T-helper 17 cell (primary cell): Measurements from ENCODE around the gene CLSTN2. TPM values are rescaled to one million over a fixed set of nuclear protein-coding genes. Genes with fewer than 3 reads are reported as not detected.

Source experiments
- ATAC-seq: fragments of 150-1000 bp; cut with Tn5 transposase; 2 replicates; pipeline ENCODE4 v1.10.0; 2021; ENCODE audit warnings: mild to moderate bottlenecking, moderate library complexity
- DNase-seq, 3 donors: peaks; one replicate each; pipeline versions ENCODE4 v3.0.0 to v3.0.0-alpha.2; 2020 to 2021
- H3K9me3 ChIP-seq: one replicate; pipeline ENCODE4 v1.7.0; 2013; ENCODE audit warnings: low read length, mild to moderate bottlenecking; ENCODE audit not compliant: control insufficient read depth, poor library complexity, severe bottlenecking
- H3K27ac Mint-ChIP-seq: one replicate; pipeline ENCODE4 v1.8.0; 2022; ENCODE audit warnings: mild to moderate bottlenecking, moderate library complexity, mixed read lengths
- H3K27me3 Mint-ChIP-seq: one replicate; pipeline ENCODE4 v1.8.0; 2022; ENCODE audit warnings: mixed read lengths
- H3K36me3 Mint-ChIP-seq: one replicate; pipeline ENCODE4 v1.8.0; 2022; ENCODE audit warnings: low read depth, mixed read lengths
- H3K4me1 Mint-ChIP-seq: one replicate; pipeline ENCODE4 v1.8.0; 2022; ENCODE audit warnings: mild to moderate bottlenecking, mixed read lengths
- H3K4me3 Mint-ChIP-seq: one replicate; pipeline ENCODE4 v1.8.0; 2022; ENCODE audit warnings: mild to moderate bottlenecking, moderate library complexity, mixed read lengths
- total RNA-seq, 4 donors: library from RNA in 2 of 4; stranded (reverse) in 2 of 4; gene quantifications; one replicate each; pipeline ENCODE4 v1.2.3 and lab custom pipeline; 2022 to 2026

The CLSTN2 gene
- total RNA-seq, 2 donors from 2014 or later = not detected

DNA sequence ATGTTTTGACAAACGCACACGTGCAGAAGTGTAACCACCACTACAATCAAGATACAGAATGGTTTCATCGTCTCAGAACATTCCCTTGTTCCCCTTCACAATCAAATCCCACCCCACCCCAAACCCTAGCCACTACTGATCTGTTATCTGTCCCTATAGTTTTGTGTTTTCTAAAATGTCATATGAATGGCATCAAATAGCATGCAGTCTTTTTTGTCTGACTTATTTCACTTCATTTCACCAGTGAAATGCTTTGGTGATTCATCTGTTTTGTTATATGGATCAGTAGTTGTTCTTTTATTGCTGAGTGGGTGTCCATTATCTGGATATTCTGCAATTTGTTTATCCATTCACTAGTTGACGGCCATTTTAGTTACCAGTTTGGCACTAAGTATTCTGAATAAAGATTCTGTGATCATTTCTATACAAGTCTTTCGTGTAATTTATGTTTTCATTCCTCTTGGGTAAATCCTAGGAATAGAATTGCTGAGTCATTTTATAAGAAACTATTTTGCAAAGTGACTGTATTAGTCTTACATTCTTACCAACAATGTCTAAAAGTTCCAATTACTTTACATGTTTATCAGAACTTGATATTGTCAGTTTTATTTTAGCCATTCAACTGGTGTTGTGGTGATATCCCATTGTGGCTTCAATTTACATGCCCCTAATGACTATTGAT, 232.8 kb downstream of the CLSTN2 start:
- Mint-ChIP-seq H3K36me3 (no peaks in the 10 kb centered on the region), H3K27ac (no peak overlapping the region), H3K4me1 (no peaks in the 10 kb centered on the region), H3K27me3 (peaks cover 6% of the 10 kb centered on the region), H3K4me3 (no peak overlapping the region)
- DNase-seq = no peak
- H3K9me3 ChIP-seq = no peaks in the 10 kb centered on the region
- ATAC-seq = no peak

DNA sequence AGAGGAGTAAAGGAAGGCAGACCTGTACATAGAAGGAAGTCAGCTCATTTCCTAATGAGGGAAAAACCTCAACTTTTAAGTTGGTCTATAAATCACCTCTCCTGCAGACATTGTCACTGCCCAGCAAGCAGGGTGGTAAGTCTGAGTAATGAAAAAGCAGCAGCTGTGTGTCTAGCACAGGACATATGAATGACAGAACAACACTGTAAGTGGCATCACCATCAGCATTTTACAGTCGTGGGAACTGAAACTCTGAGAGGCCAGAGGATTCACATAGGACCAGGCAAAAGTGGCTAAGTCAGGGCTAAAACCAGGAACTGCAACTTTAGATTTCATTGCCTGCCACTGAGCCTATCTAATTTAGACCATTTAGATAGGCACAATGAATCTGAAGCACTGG, 235.6 kb downstream of the CLSTN2 start:
- H3K4me1 Mint-ChIP-seq = no peaks in the 10 kb centered on the region
- ATAC-seq (no peak), DNase-seq (no peak)
- no peaks in the 10 kb centered on the region for H3K9me3 ChIP-seq
- H3K27me3 Mint-ChIP-seq = peaks cover 13% of the 10 kb centered on the region
- H3K27ac Mint-ChIP-seq = no peak overlapping the region
- H3K4me3 Mint-ChIP-seq = no peak overlapping the region
- peaks cover 2% of the 10 kb centered on the region for H3K36me3 Mint-ChIP-seq

DNA sequence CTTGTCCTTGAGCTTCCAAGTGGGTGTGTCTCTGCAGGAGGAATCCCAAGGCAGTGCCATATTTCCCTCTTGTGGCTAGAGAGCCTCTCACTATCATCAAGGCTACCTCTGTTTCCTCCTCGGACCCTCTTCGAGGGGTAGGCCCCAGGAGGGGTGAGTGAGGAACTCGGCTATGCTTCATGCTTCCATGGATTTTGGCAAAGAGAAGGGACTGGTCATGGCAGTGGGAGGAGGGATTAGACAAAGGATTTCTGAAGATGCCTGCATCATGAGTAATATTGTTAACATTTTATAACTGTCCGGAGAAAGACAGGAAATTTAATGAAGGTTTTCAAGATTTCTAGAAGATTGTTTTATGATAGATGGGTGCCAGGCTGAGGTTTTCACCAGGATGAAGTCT, 241.5 kb downstream of the CLSTN2 start:
- H3K36me3 Mint-ChIP-seq = peaks cover 2% of the 10 kb centered on the region
- no peak for ATAC-seq
- H3K27me3 Mint-ChIP-seq = peaks cover 21% of the 10 kb centered on the region
- no peaks in the 10 kb centered on the region for H3K4me1 Mint-ChIP-seq
- DNase-seq = no peak
- no peak overlapping the region for H3K27ac Mint-ChIP-seq
- H3K4me3 Mint-ChIP-seq = no peak overlapping the region
- H3K9me3 ChIP-seq = no peaks in the 10 kb centered on the region

DNA sequence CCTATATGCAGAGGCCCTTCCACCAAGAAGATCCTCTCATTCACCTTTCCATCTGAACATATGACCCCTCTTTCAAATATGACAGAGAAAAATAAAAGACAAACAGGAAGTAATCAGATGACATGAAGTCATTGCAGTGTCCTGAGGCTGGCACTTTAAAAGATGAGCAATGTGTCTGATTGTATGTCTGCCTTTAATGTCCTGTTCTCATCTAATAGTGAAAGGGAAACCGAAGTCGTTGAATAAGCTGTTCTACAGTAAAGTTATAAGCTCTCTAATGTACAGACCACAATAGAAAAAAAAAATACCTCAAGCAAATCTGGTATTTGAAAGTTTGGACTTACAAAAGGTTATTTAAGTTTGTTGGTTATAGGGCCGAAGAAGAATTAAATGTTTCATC, 243.0 kb downstream of the CLSTN2 start:
- H3K4me3 Mint-ChIP-seq = no peak overlapping the region
- no peaks in the 10 kb centered on the region for H3K9me3 ChIP-seq
- DNase-seq (no peak), ATAC-seq (no peak)
- H3K36me3 Mint-ChIP-seq = peaks cover 2% of the 10 kb centered on the region
- peaks cover 21% of the 10 kb centered on the region for H3K27me3 Mint-ChIP-seq
- no peaks in the 10 kb centered on the region for H3K4me1 Mint-ChIP-seq
- H3K27ac Mint-ChIP-seq = no peak overlapping the region

DNA sequence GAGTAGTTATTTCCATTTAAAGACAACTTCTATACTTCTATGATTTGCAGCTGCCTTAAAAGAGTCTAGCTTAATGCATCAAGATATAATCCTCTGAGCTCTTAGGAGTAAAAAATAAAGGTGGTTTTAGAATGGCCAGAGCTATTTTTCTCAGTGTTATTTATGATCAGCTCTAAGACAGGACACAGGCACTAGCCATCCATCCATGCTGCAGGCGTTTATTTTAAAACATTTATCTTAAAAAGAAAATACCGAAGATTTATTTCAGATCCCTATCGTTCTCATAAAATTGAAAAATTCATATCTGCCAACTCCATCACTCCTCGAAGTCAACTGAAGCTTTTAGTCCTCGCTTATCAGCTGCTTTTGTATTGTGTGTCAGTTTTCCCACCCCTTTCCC, 243.5 kb downstream of the CLSTN2 start:
- H3K9me3 ChIP-seq = no peaks in the 10 kb centered on the region
- Mint-ChIP-seq H3K27me3 (peaks cover 17% of the 10 kb centered on the region), H3K27ac (no peak overlapping the region), H3K4me1 (no peaks in the 10 kb centered on the region), H3K36me3 (peaks cover 2% of the 10 kb centered on the region), H3K4me3 (no peak overlapping the region)
- DNase-seq (no peak), ATAC-seq (no peak)

DNA sequence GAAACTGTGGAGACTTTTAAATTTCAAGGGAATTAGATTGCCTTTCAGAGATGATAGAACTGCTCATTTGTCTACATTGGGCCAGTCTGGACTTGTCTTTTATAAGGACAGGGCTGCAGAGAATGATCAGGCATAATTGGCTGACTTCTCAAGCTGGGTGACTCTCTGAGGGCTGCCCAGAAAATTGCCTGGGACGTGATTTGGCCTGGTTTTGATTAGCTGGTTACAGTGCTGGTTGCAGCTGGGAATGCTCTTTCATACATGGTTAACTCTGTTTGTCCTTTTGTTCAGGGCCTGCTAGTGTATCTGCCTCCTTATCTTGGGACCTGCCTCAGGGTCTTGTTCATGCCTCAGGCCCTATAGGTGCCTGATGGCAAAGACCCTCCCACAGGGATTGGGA, 245.6 kb downstream of the CLSTN2 start:
- H3K27me3 Mint-ChIP-seq = peaks cover 14% of the 10 kb centered on the region
- ATAC-seq = no peak
- no peak overlapping the region for H3K27ac Mint-ChIP-seq
- no peak overlapping the region for H3K4me3 Mint-ChIP-seq
- DNase-seq = no peak
- H3K36me3 Mint-ChIP-seq = no peaks in the 10 kb centered on the region
- H3K4me1 Mint-ChIP-seq = no peaks in the 10 kb centered on the region
- H3K9me3 ChIP-seq = no peaks in the 10 kb centered on the region

DNA sequence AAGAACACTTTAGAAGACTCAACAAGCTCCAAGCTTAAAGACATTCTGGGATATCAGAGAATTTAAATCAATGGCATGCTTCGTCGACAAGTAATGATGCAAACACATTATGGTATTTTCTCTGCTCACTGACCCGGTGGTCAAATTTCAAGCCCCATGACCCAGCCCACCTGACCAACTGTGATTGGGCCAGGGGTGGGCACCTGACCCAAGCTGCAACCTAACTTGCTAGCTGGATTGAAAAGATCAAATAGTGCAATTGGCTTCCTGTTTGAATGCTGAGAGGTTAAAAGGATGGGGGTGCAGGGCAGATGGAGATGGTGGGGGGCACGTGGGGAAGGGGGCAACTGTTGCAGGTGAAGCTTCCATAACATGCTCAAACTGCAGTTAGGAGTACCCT, 250.4 kb downstream of the CLSTN2 start:
- Mint-ChIP-seq H3K27me3 (peaks cover 7% of the 10 kb centered on the region), H3K36me3 (no peaks in the 10 kb centered on the region), H3K27ac (no peak overlapping the region), H3K4me3 (no peak overlapping the region), H3K4me1 (no peaks in the 10 kb centered on the region)
- ATAC-seq = no peak
- no peaks in the 10 kb centered on the region for H3K9me3 ChIP-seq
- no peak for DNase-seq

DNA sequence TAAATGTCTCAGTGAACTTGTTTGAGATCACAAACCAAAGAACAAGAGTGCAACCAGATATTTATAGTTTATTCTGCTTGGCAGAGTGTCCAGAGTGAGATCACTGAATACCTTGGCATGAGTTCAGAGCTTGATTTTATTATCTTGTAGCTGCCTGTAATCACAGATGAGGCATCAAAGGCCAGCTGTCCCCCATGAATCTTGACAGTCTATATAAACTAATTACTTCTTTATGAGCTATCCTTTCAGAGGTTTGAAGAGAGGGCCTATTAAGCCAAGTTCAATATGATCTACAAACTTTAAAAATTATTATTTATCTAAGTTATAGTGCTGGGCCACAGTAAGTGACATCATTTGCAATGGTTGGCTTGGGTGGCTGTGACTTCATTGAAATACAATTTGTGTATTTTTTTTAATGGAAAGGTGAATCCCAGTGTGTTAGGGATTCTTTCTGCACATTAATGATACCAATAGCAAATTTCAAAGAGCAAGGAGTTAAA, 251.5 kb downstream of the CLSTN2 start:
- DNase-seq (no peak), ATAC-seq (no peak)
- H3K9me3 ChIP-seq = no peaks in the 10 kb centered on the region
- Mint-ChIP-seq H3K4me3 (no peak overlapping the region), H3K4me1 (no peaks in the 10 kb centered on the region), H3K27ac (no peak overlapping the region), H3K27me3 (no peaks in the 10 kb centered on the region), H3K36me3 (no peaks in the 10 kb centered on the region)

DNA sequence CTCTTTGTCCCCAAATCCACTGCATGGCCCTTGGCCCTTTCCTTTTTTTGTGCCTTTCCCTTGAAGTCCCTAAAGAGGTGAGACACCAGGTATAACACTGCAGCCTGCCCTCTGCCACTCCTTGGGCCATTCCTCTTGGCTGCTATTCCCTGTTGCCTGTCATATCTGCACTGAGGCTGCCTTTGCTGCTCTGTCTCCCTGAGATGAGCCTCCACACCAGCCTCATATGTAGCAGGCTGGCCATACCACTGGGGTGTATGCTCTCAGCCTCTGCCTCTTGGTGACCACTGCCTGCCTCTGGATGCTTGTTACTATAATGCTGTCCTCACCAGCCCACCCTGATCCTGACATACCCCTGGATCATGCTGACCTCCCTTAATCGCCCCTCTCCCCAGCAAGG, 252.0 kb downstream of the CLSTN2 start:
- H3K27ac Mint-ChIP-seq = no peak overlapping the region
- no peaks in the 10 kb centered on the region for H3K4me1 Mint-ChIP-seq
- no peaks in the 10 kb centered on the region for H3K27me3 Mint-ChIP-seq
- DNase-seq (no peak), ATAC-seq (no peak)
- no peaks in the 10 kb centered on the region for H3K36me3 Mint-ChIP-seq
- no peak overlapping the region for H3K4me3 Mint-ChIP-seq
- H3K9me3 ChIP-seq = no peaks in the 10 kb centered on the region

DNA sequence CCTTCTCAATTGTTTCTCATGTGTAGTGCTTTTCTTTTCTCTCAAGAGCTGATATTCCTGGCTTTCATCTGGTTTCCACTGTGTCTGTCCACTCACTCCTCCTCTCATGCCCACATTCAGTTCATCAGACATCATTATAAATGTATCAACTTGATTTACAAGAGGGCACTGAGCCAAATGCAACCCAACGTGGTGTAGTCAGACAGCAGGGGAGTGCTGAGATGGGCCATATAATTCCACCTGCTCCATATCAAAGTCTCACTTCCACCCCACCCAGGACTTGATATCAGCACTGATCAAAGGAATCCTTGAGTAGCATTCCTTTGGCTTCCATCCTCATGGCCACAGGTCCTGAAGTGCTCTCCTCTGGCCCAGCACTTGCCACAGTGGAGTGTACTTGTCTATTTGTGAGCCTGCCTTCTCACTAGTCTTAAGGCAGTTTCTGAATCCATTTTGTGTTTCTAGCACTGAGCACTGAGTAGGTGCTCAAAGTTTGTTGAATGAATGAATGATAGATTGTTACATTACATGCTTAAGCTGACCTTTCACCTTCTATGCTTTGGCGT, 252.8 kb downstream of the CLSTN2 start:
- H3K4me3 Mint-ChIP-seq = no peak overlapping the region
- no peak for ATAC-seq
- no peaks in the 10 kb centered on the region for H3K36me3 Mint-ChIP-seq
- H3K27me3 Mint-ChIP-seq = no peaks in the 10 kb centered on the region
- H3K27ac Mint-ChIP-seq = no peak overlapping the region
- no peak for DNase-seq
- no peaks in the 10 kb centered on the region for H3K4me1 Mint-ChIP-seq
- no peaks in the 10 kb centered on the region for H3K9me3 ChIP-seq

DNA sequence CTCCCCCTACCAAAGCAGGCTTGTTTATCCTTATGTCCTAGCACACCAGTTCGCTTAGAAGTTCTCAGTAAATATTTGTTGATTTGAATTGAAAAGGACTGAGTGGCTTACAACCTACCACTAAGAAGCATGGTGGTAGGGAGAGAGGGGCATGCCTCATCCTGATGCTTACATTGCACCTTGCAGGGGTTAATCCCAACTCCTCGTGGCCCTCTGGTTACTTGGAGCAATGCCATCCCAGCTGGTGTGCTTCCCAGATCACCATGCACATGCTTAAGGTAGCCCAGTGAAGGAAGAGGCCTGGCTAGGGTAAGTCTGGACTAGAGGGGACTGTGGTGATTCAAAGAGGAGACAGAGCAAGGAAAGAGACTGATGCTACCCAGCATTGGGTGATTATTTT, 253.3 kb downstream of the CLSTN2 start:
- H3K4me1 Mint-ChIP-seq = no peaks in the 10 kb centered on the region
- H3K9me3 ChIP-seq = no peaks in the 10 kb centered on the region
- H3K36me3 Mint-ChIP-seq = no peaks in the 10 kb centered on the region
- H3K4me3 Mint-ChIP-seq = no peak overlapping the region
- no peaks in the 10 kb centered on the region for H3K27me3 Mint-ChIP-seq
- DNase-seq (no peak), ATAC-seq (no peak)
- H3K27ac Mint-ChIP-seq = no peak overlapping the region

DNA sequence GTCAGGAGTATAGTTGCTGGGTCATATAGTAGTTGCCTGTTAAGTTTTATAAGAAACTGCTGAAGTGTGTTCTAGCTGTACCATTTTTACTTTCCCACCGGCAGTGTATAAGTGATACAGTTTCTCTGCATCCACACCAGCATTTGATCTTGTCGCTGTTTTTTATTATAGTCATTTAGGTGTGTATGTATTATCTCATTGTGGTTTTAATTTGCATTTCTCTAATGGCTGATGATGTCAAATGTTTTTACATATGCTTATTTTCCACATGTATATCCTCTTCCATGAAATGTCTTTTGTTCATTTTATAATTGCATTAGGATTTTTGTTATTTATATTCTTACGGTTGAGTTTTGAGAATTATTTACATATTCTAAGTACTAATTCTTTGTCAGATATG, 254.3 kb downstream of the CLSTN2 start:
- no peaks in the 10 kb centered on the region for H3K4me1 Mint-ChIP-seq
- no peak overlapping the region for H3K4me3 Mint-ChIP-seq
- ATAC-seq (no peak), DNase-seq (no peak)
- no peaks in the 10 kb centered on the region for H3K36me3 Mint-ChIP-seq
- no peak overlapping the region for H3K27ac Mint-ChIP-seq
- H3K9me3 ChIP-seq = no peaks in the 10 kb centered on the region
- no peaks in the 10 kb centered on the region for H3K27me3 Mint-ChIP-seq

DNA sequence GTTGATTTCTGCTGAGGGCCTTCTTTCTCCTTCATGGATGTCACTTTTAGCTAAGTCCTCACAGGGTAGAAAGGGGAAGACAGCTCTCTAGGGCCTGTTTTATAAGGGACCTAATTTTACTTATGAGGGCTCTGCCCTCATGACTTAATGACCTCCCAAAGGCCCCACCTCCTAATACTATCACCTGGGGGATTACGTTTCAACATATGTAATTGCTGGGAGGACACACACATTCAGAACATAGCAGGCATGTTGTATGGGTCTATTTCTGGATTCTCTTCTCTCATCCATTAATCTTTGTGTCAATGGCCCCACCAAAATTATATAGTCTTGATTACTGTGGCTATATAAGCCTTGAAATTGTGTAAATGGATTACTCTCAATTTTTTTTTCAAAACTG, 255.0 kb downstream of the CLSTN2 start:
- no peak for DNase-seq
- no peaks in the 10 kb centered on the region for H3K9me3 ChIP-seq
- Mint-ChIP-seq H3K27me3 (no peaks in the 10 kb centered on the region), H3K4me3 (no peak overlapping the region), H3K4me1 (no peaks in the 10 kb centered on the region), H3K36me3 (no peaks in the 10 kb centered on the region), H3K27ac (no peak overlapping the region)
- no peak for ATAC-seq

DNA sequence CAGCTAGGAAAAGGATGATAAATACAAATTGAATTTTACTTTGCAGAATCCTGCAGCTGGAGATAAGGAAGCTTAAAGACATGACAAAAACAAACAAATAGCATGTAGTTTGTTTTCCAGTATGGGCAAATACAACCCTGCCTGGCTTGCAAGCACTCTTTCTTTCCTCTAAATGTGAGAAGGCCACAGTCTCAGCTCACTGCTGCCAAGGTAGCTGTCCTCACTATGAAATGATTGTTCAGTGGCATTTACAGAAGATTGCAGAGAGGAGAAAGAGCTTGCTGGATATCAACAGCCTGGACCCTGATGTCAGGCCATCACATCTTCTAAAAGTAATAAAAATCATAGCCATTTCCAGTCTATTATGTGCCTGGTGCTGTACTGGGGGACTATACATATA, 262.0 kb downstream of the CLSTN2 start:
- ATAC-seq (no peak), DNase-seq (no peak)
- Mint-ChIP-seq H3K4me3 (no peak overlapping the region), H3K27me3 (peaks cover 13% of the 10 kb centered on the region), H3K36me3 (no peaks in the 10 kb centered on the region), H3K27ac (no peak overlapping the region), H3K4me1 (no peaks in the 10 kb centered on the region)
- no peaks in the 10 kb centered on the region for H3K9me3 ChIP-seq
